AG04450 (cell line): ENCODE data around the gene KCNMB2. TPM values are rescaled to one million over a fixed set of nuclear protein-coding genes. Genes with fewer than 3 reads are reported as not detected.

Source experiments
- CTCF ChIA-PET: fragments of 300-600, 350-600 bp; formaldehyde crosslinking; extraction: SDS; loops from one replicate; lab custom pipeline; 2022; ENCODE audit warnings: antibody characterized with exemption, inconsistent platforms; lab: Charles Lee
- POLR2A ChIA-PET: fragments of 350-600 bp; formaldehyde crosslinking; extraction: SDS; loops from one replicate; lab custom pipeline; 2021; ENCODE audit warnings: antibody characterized with exemption, inconsistent platforms; lab: Yijun Ruan, JAX
- DNase-seq: peaks from one replicate; pipeline ENCODE4 v3.0.0-alpha.2; 2011; ENCODE audit warnings: low read depth, low spot score
- H3K27ac ChIP-seq: one replicate; pipeline ENCODE4 v1.5.1; 2012; ENCODE audit warnings: low read depth, low read length, control low read depth
- H3K27me3 ChIP-seq: one replicate; pipeline ENCODE4 v1.6.0; 2012; ENCODE audit warnings: low read length; ENCODE audit not compliant: control insufficient read depth, insufficient read depth
- H3K4me3 ChIP-seq: 2 replicates; pipeline ENCODE4 v1.5.1; 2011; ENCODE audit warnings: mild to moderate bottlenecking, low read depth, low read length, control low read depth
- H3K9me3 ChIP-seq: 2 replicates; pipeline ENCODE4 v1.5.1; 2012; ENCODE audit warnings: low read length; ENCODE audit not compliant: control insufficient read depth, insufficient read depth
- CTCF ChIP-seq: IDR thresholded peaks from 2 replicates; pipeline ENCODE4 v1.5.1; 2011; ENCODE audit warnings: low read depth, low read length, control low read depth, inconsistent platforms
- polyA plus RNA-seq: library from polyadenylated mRNA; depleted of rRNA; stranded (reverse); fragments of >200 nt; gene quantifications from 2 replicates; pipeline ENCODE4 v1.2.3, GENCODE V29; 2011

The KCNMB2 gene
- polyA plus RNA-seq, 1 experiment, result not detected

- CTCF ChIA-PET, result no interaction called here
- Histone ChIP-seq H3K9me3 (no peaks in the 10 kb centered on the region), H3K27ac (no peak overlapping the region), H3K4me3 (no peak overlapping the region), H3K27me3 (no peaks in the 10 kb centered on the region)
- no peak for TF ChIP-seq CTCF
- DNase-seq, result no peak
- POLR2A ChIA-PET, result no interaction called here
Measured at GRCh38 chr3:178560759-178561158, 24.5 kb downstream of the KCNMB2 start.

GRCh38 chr3:178561239-178561638 lies 25.0 kb downstream of the KCNMB2 start:
- TF ChIP-seq CTCF, result no peak
- ChIA-PET POLR2A (no interaction called here), CTCF (no interaction called here)
- Histone ChIP-seq H3K4me3 (no peak overlapping the region), H3K27ac (no peak overlapping the region), H3K9me3 (no peaks in the 10 kb centered on the region), H3K27me3 (no peaks in the 10 kb centered on the region)
- DNase-seq, result no peak

- Histone ChIP-seq H3K27me3 (no peaks in the 10 kb centered on the region), H3K9me3 (no peaks in the 10 kb centered on the region), H3K4me3 (no peak overlapping the region), H3K27ac (no peak overlapping the region)
- TF ChIP-seq CTCF, result no peak
- ChIA-PET POLR2A (no interaction called here), CTCF (no interaction called here)
- no peak for DNase-seq
Measured at GRCh38 chr3:178562143-178562946, 26.1 kb downstream of the KCNMB2 start.

- DNase-seq, result no peak
- Histone ChIP-seq H3K27ac (no peak overlapping the region), H3K9me3 (no peaks in the 10 kb centered on the region), H3K27me3 (no peaks in the 10 kb centered on the region), H3K4me3 (no peak overlapping the region)
- ChIA-PET CTCF (no interaction called here), POLR2A (no interaction called here)
- TF ChIP-seq CTCF, result no peak
Measured at GRCh38 chr3:178562947-178563232, 26.7 kb downstream of the KCNMB2 start.

GRCh38 chr3:178567611-178568010 lies 31.4 kb downstream of the KCNMB2 start:
- ChIA-PET CTCF (no interaction called here), POLR2A (no interaction called here)
- TF ChIP-seq CTCF, result no peak
- H3K27ac ChIP-seq, result no peak overlapping the region
- H3K4me3 ChIP-seq, result no peak overlapping the region
- no peak for DNase-seq
- no peaks in the 10 kb centered on the region for H3K27me3 ChIP-seq
- no peaks in the 10 kb centered on the region for H3K9me3 ChIP-seq
